GM03348 (cell line): ENCODE measurements around the gene STRIP1.

Experiments
- DNase-seq: peaks from one replicate; pipeline ENCODE4 v3.0.0; 2012; ENCODE audit warnings: low spot score

The STRIP1 gene

GRCh38 chr1:110053552-110054428, 19.4 kb downstream of the STRIP1 start:
- peak; percentile 80 for DNase-seq

- peak; percentile 76 for DNase-seq
Measured at GRCh38 chr1:110055493-110056284, 21.3 kb downstream of the STRIP1 start.

- DNase-seq: peak; percentile 46
Measured at GRCh38 chr1:110056285-110056683, 21.9 kb downstream of the STRIP1 start.

GRCh38 chr1:110056776-110057175, 22.4 kb downstream of the STRIP1 start:
- peak; percentile 81 for DNase-seq

- peak; percentile 33 for DNase-seq
Measured at GRCh38 chr1:110057963-110058518, 23.6 kb downstream of the STRIP1 start.

GRCh38 chr1:110058591-110058990, 24.2 kb downstream of the STRIP1 start:
- no peak for DNase-seq

- DNase-seq: no peak
Measured at GRCh38 chr1:110059133-110059863, 24.9 kb downstream of the STRIP1 start.

GRCh38 chr1:110060034-110060661, 25.7 kb downstream of the STRIP1 start:
- peak; percentile 62 for DNase-seq

GRCh38 chr1:110060662-110061060, 26.2 kb downstream of the STRIP1 start:
- no peak for DNase-seq

- no peak for DNase-seq
Measured at GRCh38 chr1:110061341-110061740, 26.9 kb downstream of the STRIP1 start.

- DNase-seq: no peak
Measured at GRCh38 chr1:110062612-110063011, 28.2 kb downstream of the STRIP1 start.

- no peak for DNase-seq
Measured at GRCh38 chr1:110063781-110064180, 29.4 kb downstream of the STRIP1 start.

GRCh38 chr1:110064576-110065337, 30.3 kb downstream of the STRIP1 start:
- DNase-seq: no peak

- no peak for DNase-seq
Measured at GRCh38 chr1:110065841-110066240, 31.4 kb downstream of the STRIP1 start.

GRCh38 chr1:110067479-110067892, 33.1 kb downstream of the STRIP1 start:
- no peak for DNase-seq

GRCh38 chr1:110067893-110068645, 33.6 kb downstream of the STRIP1 start:
- no peak for DNase-seq

- no peak for DNase-seq
Measured at GRCh38 chr1:110068646-110069403, 34.4 kb downstream of the STRIP1 start.

GRCh38 chr1:110069404-110070281, 35.2 kb downstream of the STRIP1 start:
- no peak for DNase-seq
